NB4 (cell line): ENCODE data around the gene CADPS2.
A peak's percentile ranks its signal among the peaks of the same experiment; 100 is the strongest.

Experiments used
- DNase-seq: peaks from one replicate; pipeline ENCODE4 v3.0.0; 2010; ENCODE audit warnings: low read depth
- H3K4me3 ChIP-seq: one replicate; pipeline ENCODE4 v1.5.1; 2011; ENCODE audit warnings: mild to moderate bottlenecking, low read depth, low read length, moderate library complexity
- CTCF ChIP-seq: IDR thresholded peaks from one replicate; pipeline ENCODE4 v1.5.1; 2012; ENCODE audit warnings: low read depth, low read length
- MAX ChIP-seq: IDR thresholded peaks from 2 replicates; pipeline ENCODE4 v1.6.1; 2011; ENCODE audit warnings: low read depth, low read length
- MYC ChIP-seq: IDR thresholded peaks from 2 replicates; pipeline ENCODE4 v1.6.1; 2011; ENCODE audit warnings: low read depth, low read length
- POLR2A ChIP-seq: IDR thresholded peaks from 2 replicates; pipeline ENCODE4 v1.6.1; 2011; ENCODE audit warnings: mild to moderate bottlenecking; ENCODE audit not compliant: insufficient read length; ENCODE audit errors: extremely low read depth

CADPS2 gene

GRCh38 chr7:122535086-122535485 lies 351.2 kb downstream of the CADPS2 start:
- TF ChIP-seq POLR2A (no peak), MYC (no peak), MAX (no peak), CTCF (no peak)
- H3K4me3 ChIP-seq = no peak overlapping the region
- DNase-seq = no peak

- H3K4me3 ChIP-seq = no peak overlapping the region
- TF ChIP-seq CTCF (peak; percentile 28), MYC (no peak), POLR2A (no peak), MAX (no peak)
- DNase-seq = peak; percentile 25
These were observed 353.6 kb downstream of the CADPS2 start for GRCh38 chr7:122532406-122533269.

- TF ChIP-seq CTCF = peak; percentile 33
- TF ChIP-seq MAX = no peak
- no peak overlapping the region for H3K4me3 ChIP-seq
- peak; percentile 60 for DNase-seq
These were observed 357.3 kb downstream of the CADPS2 start for GRCh38 chr7:122528879-122529481.

GRCh38 chr7:122525355-122525754 lies 360.9 kb downstream of the CADPS2 start:
- no peak for DNase-seq
- TF ChIP-seq CTCF (no peak), MAX (no peak), POLR2A (no peak), MYC (no peak)
- no peak overlapping the region for H3K4me3 ChIP-seq

GRCh38 chr7:122521767-122522166 lies 364.5 kb downstream of the CADPS2 start:
- no peak overlapping the region for H3K4me3 ChIP-seq
- TF ChIP-seq POLR2A (no peak), MYC (no peak), MAX (no peak), CTCF (no peak)
- DNase-seq = no peak

GRCh38 chr7:122520971-122521555 lies 365.2 kb downstream of the CADPS2 start:
- no peak for TF ChIP-seq MAX
- no peak for TF ChIP-seq MYC
- TF ChIP-seq CTCF = no peak
- no peak for TF ChIP-seq POLR2A
- no peak for DNase-seq
- no peak overlapping the region for H3K4me3 ChIP-seq
